Measurements from ENCODE around the gene ZNF280B.

DNA sequence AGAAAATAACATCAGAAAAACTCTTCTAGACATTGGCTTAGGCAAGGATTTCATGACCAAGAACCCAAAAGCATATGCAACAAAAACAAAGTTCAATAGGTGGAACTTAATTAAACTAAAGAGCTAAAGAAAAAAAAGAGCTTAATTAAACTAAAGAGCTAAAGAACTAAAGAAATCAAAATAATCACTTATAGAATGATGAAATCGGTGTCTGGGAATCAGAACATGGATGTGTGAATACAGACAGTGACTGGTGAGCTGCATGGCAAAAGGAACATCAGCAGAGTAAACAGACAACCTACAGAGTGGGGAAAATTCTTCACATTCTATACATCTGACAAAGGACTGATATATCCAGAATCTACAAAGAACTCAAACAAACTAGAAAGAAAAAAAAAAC lies 41.4 kb downstream of the ZNF280B start:
- TF ChIP-seq, protein P1, sequence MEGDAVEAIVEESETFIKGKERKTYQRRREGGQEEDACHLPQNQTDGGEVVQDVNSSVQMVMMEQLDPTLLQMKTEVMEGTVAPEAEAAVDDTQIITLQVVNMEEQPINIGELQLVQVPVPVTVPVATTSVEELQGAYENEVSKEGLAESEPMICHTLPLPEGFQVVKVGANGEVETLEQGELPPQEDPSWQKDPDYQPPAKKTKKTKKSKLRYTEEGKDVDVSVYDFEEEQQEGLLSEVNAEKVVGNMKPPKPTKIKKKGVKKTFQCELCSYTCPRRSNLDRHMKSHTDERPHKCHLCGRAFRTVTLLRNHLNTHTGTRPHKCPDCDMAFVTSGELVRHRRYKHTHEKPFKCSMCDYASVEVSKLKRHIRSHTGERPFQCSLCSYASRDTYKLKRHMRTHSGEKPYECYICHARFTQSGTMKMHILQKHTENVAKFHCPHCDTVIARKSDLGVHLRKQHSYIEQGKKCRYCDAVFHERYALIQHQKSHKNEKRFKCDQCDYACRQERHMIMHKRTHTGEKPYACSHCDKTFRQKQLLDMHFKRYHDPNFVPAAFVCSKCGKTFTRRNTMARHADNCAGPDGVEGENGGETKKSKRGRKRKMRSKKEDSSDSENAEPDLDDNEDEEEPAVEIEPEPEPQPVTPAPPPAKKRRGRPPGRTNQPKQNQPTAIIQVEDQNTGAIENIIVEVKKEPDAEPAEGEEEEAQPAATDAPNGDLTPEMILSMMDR (IDR thresholded peaks at IDR 0.05), result no peak
- no peak for TF ChIP-seq POLR2A (IDR thresholded peaks at IDR 0.05)
